Gastrocnemius medialis (tissue), 4 donors: ENCODE data around the gene PCDH12.

ENCODE experiments used
- POLR2A ChIP-seq, 2 donors: fragments of 450-650 bp; IDR thresholded peaks; one replicate each; pipeline ENCODE4 v1.6.1; 2017; ENCODE audit warnings: antibody characterized with exemption in 2 of 2, mild to moderate bottlenecking in 2 of 2, moderate library complexity in 2 of 2
- TF ChIP-seq, protein P1 (sequence below), 5 experiments: fragments of 450-650 bp in 3 of 5; fragments of 200-600 bp in 2 of 5; sonication (generic) in 2 of 5; IDR thresholded peaks in 4 of 5; conservative IDR thresholded peaks in 1 of 5; 1 replicate in 4 of 5; 2 replicates in 1 of 5; pipeline ENCODE4 v1.5.1; 2016 to 2019; ENCODE audit warnings: antibody characterized with exemption in 5 of 5, mild to moderate bottlenecking in 3 of 5, moderate library complexity in 3 of 5

DNA sequence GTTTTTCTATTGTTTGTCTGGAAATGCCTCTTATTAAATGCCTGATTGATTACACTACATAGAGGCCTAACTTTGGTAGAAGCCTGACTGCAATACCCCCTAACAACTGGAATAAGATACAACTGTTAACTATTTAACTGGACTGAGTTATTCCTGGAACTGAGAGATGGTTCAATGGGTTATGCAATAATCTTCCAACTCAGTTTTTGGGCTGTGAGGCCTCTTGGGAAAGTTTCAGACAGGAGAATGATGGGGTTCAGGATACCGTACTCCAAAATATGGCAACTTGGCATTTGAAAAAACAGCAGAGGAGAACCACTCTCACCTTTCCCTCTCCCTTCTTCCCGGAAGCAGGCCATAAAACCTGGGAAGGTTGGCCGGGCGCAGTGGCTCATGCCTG, 60.6 kb downstream of the PCDH12 start:
- TF ChIP-seq, protein P1, sequence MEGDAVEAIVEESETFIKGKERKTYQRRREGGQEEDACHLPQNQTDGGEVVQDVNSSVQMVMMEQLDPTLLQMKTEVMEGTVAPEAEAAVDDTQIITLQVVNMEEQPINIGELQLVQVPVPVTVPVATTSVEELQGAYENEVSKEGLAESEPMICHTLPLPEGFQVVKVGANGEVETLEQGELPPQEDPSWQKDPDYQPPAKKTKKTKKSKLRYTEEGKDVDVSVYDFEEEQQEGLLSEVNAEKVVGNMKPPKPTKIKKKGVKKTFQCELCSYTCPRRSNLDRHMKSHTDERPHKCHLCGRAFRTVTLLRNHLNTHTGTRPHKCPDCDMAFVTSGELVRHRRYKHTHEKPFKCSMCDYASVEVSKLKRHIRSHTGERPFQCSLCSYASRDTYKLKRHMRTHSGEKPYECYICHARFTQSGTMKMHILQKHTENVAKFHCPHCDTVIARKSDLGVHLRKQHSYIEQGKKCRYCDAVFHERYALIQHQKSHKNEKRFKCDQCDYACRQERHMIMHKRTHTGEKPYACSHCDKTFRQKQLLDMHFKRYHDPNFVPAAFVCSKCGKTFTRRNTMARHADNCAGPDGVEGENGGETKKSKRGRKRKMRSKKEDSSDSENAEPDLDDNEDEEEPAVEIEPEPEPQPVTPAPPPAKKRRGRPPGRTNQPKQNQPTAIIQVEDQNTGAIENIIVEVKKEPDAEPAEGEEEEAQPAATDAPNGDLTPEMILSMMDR (IDR thresholded peaks at IDR 0.05 in 4 of 5, conservative IDR thresholded peaks at IDR 0.05 in 1 of 5), result no peak
- no peak for TF ChIP-seq POLR2A (IDR thresholded peaks at IDR 0.05)
